Urinary bladder (tissue), 4 donors: ENCODE data around the gene MAPK8IP2. TPM values are rescaled to one million over a fixed set of nuclear protein-coding genes. Genes with fewer than 3 reads are reported as not detected.

Experiments used
- DNase-seq: peaks from one replicate; pipeline ENCODE4 v3.0.0-alpha.2; 2015; ENCODE audit errors: extremely low spot score
- H3K27ac ChIP-seq: one replicate; pipeline ENCODE4 v1.5.1; 2013; ENCODE audit warnings: low read depth, mild to moderate bottlenecking, moderate library complexity
- H3K36me3 ChIP-seq: one replicate; pipeline ENCODE4 v1.6.1; 2013; ENCODE audit warnings: mild to moderate bottlenecking, moderate library complexity; ENCODE audit not compliant: insufficient read depth
- H3K4me1 ChIP-seq: one replicate; pipeline ENCODE4 v1.6.1; 2013; ENCODE audit warnings: mild to moderate bottlenecking, moderate library complexity; ENCODE audit not compliant: insufficient read depth
- H3K4me3 ChIP-seq: one replicate; pipeline ENCODE4 v1.5.1; 2013; ENCODE audit warnings: low read depth, low read length
- WGBS: extraction: QIAGEN DNeasy Blood & Tissue Kit; methylation state at CpG from one replicate; pipeline ENCODE4 v1.1.7; 2013; 5-methylcytosine and 5-hydroxymethylcytosine counted together
- polyA plus RNA-seq: library from polyadenylated mRNA; stranded (reverse); fragments of 200-250 nt; gene quantifications from one replicate; pipeline ENCODE4 v1.2.3, GENCODE V29; 2013
- total RNA-seq: library from RNA; depleted of rRNA; stranded (reverse); fragments of >200 nt; gene quantifications from one replicate; pipeline ENCODE4 v1.2.3, GENCODE V29; 2014
- donor health status: healthy with polysubstance abuse.
- donor health status: healthy.

MAPK8IP2 gene
- total and polyA plus RNA-seq, 2 donors = 1.2 to 1.6 TPM

- H3K36me3 ChIP-seq = no peaks in the 10 kb centered on the region
- peak overlapping the region; percentile 54 for H3K4me3 ChIP-seq
- DNase-seq = no peak
- H3K4me1 ChIP-seq = peaks cover 2% of the 10 kb centered on the region
- H3K27ac ChIP-seq = no peak overlapping the region
- WGBS = 14% methylated on average over 52 of the region's 52 CpGs
These were observed 657 bp upstream of the MAPK8IP2 start for GRCh38 chr22:50599816-50600455.

GRCh38 chr22:50600967-50601668 lies 525 bp downstream of the MAPK8IP2 start:
- H3K4me3 ChIP-seq = peak overlapping the region; percentile 54
- H3K27ac ChIP-seq = no peak overlapping the region
- WGBS = 5% methylated on average over 49 of the region's 52 CpGs
- no peak for DNase-seq
- peaks cover 2% of the 10 kb centered on the region for H3K4me1 ChIP-seq
- H3K36me3 ChIP-seq = no peaks in the 10 kb centered on the region

GRCh38 chr22:50601669-50602337 lies 1.2 kb downstream of the MAPK8IP2 start:
- no peak for DNase-seq
- 50% methylated on average over 12 of the region's 12 CpGs for WGBS
- H3K4me1 ChIP-seq = peaks cover 2% of the 10 kb centered on the region
- no peak overlapping the region for H3K4me3 ChIP-seq
- H3K27ac ChIP-seq = no peak overlapping the region
- H3K36me3 ChIP-seq = no peaks in the 10 kb centered on the region

- Histone ChIP-seq H3K4me1 (peaks cover 2% of the 10 kb centered on the region), H3K27ac (no peak overlapping the region), H3K4me3 (no peak overlapping the region), H3K36me3 (no peaks in the 10 kb centered on the region)
- WGBS = 19% methylated on average over 2 of the region's 2 CpGs
- DNase-seq = no peak
These were observed 1.7 kb downstream of the MAPK8IP2 start for GRCh38 chr22:50602338-50602700.

DNA sequence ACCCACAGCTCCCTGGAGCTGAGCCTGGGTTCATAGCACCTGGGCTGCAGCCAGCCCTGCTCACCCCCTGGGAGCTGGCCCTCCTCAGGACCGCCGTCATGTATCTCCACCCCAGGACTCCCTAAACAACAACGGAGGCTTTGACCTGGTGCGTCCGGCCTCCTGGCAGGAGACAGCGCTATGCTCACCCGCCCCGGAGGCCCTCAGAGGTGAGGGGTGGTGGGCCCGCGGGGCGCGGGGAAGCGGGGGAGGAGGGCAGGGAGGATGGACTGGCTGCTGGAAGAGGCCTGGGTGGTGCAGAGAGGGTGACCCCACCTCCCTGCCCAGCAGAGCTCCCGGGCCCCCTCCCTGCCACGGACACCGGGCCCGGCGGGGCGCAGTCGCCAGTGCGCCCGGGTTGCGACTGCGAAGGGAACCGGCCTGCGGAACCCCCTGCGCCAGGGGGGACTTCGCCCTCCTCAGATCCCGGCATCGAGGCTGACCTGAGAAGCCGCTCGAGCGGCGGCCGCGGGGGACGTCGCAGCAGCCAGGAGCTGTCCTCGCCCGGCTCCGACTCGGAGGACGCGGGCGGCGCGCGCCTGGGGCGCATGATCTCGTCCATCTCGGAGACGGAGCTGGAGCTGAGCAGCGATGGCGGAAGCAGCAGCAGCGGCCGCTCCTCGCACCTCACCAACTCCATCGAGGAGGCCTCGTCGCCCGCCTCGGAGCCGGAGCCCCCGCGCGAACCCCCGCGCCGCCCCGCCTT lies 3.1 kb downstream of the MAPK8IP2 start:
- WGBS = 5% methylated on average over 70 of the region's 70 CpGs
- no peak for DNase-seq
- Histone ChIP-seq H3K4me1 (peaks cover 2% of the 10 kb centered on the region), H3K27ac (no peak overlapping the region), H3K4me3 (no peak overlapping the region), H3K36me3 (no peaks in the 10 kb centered on the region)

DNA sequence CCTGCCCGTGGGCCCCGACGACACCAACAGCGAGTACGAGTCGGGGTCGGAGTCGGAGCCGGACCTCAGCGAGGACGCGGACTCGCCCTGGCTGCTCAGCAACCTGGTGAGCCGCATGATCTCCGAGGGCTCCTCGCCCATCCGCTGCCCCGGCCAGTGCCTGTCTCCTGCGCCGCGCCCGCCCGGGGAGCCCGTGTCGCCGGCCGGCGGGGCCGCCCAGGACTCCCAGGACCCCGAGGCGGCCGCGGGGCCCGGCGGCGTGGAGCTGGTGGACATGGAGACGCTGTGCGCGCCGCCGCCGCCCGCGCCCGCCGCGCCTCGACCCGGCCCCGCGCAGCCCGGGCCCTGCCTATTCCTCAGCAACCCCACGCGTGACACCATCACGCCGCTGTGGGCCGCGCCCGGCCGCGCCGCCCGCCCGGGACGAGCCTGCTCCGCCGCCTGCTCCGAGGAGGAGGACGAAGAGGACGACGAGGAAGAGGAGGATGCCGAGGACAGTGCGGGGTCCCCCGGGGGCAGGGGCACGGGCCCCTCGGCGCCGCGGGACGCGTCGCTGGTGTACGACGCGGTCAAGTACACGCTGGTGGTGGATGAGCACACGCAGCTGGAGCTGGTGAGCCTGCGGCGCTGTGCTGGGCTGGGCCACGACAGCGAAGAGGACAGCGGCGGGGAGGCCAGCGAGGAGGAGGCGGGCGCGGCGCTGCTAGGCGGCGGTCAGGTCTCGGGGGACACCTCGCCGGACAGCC lies 3.8 kb downstream of the MAPK8IP2 start:
- Histone ChIP-seq H3K27ac (no peak overlapping the region), H3K4me3 (no peak overlapping the region), H3K36me3 (no peaks in the 10 kb centered on the region), H3K4me1 (peaks cover 2% of the 10 kb centered on the region)
- WGBS = 39% methylated on average over 103 of the region's 103 CpGs
- no peak for DNase-seq

DNA sequence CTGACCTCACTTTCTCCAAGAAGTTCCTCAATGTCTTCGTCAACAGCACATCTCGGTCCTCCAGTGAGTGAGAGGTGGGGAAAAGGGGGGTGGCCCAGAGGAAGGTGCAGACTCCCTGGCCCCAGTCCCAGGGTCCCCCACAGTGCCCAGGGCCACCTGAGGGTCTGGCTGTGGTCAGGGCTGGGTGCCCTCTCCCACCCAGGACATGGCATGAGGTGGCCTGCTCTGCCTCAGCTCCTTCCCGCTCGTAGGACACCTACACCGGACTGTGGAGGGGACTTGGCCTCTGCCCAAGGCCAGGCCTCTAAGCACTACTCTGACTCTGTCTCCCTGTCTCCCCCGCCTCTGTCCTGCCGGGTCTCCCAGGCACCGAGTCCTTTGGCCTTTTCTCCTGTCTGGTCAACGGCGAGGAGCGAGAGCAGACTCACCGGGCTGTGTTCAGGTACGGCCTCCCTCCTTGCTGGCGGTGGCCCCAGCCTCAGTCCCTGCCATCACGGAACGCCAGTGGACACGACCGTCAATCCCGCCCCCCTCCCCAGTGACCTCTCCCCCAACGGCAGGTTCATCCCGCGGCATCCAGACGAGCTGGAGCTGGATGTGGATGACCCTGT lies 4.5 kb downstream of the MAPK8IP2 start:
- no peaks in the 10 kb centered on the region for H3K36me3 ChIP-seq
- no peak overlapping the region for H3K4me3 ChIP-seq
- no peak overlapping the region for H3K27ac ChIP-seq
- 78% methylated on average over 23 of the region's 23 CpGs for WGBS
- DNase-seq = no peak
- H3K4me1 ChIP-seq = peaks cover 2% of the 10 kb centered on the region

- no peak overlapping the region for H3K4me3 ChIP-seq
- 87% methylated on average over 20 of the region's 20 CpGs for WGBS
- DNase-seq = no peak
These were observed 5.1 kb downstream of the MAPK8IP2 start for GRCh38 chr22:50605613-50606074.

GRCh38 chr22:50606165-50606945 lies 5.8 kb downstream of the MAPK8IP2 start:
- no peak for DNase-seq
- H3K36me3 ChIP-seq = no peaks in the 10 kb centered on the region
- H3K27ac ChIP-seq = no peak overlapping the region
- no peak overlapping the region for H3K4me3 ChIP-seq
- WGBS = 71% methylated on average over 19 of the region's 19 CpGs
- no peaks in the 10 kb centered on the region for H3K4me1 ChIP-seq

More at GRCh38 chr22:50605613-50606074, 5.1 kb downstream of the MAPK8IP2 start:
- Histone ChIP-seq H3K36me3 (no peaks in the 10 kb centered on the region), H3K27ac (no peak overlapping the region), H3K4me1 (no peaks in the 10 kb centered on the region)

GRCh38 chr22:50606946-50607658 lies 6.5 kb downstream of the MAPK8IP2 start:
- Histone ChIP-seq H3K36me3 (no peaks in the 10 kb centered on the region), H3K27ac (no peak overlapping the region), H3K4me3 (no peak overlapping the region), H3K4me1 (no peaks in the 10 kb centered on the region)
- no peak for DNase-seq
- 85% methylated on average over 18 of the region's 18 CpGs for WGBS

- 58% methylated on average over 6 of the region's 6 CpGs for WGBS
- DNase-seq = no peak
- no peak overlapping the region for H3K27ac ChIP-seq
- H3K4me3 ChIP-seq = no peak overlapping the region
- no peaks in the 10 kb centered on the region for H3K36me3 ChIP-seq
- no peaks in the 10 kb centered on the region for H3K4me1 ChIP-seq
These were observed 7.0 kb downstream of the MAPK8IP2 start for GRCh38 chr22:50607659-50608020.
